GM12878 (cell line): ENCODE data around the gene PRMT2. TPM values are rescaled to one million over a fixed set of nuclear protein-coding genes. Genes with fewer than 3 reads are reported as not detected.

Source experiments
- ATAC-seq: fragments of 200-7000 bp; cut with Tn5 transposase; 3 replicates; pipeline ENCODE4 v1.9.1; 2020; ENCODE audit warnings: mild to moderate bottlenecking, moderate library complexity
- BruUV-seq: library from RNA; stranded (reverse); fragments of 400-500 nt; replicated peaks from 2 replicates; lab custom pipeline; 2021; lab: Mats Ljungman, UMichigan
- CTCF ChIA-PET: fragments of 300-600 bp; sonication (Branson Sonifier 250); formaldehyde crosslinking; extraction: SDS; loops from one replicate; lab custom pipeline; 2021; ENCODE audit warnings: inconsistent platforms; lab: Yijun Ruan, JAX
- POLR2A ChIA-PET: fragments of 350-600 bp; formaldehyde crosslinking; extraction: SDS; loops from one replicate; lab custom pipeline; 2021; ENCODE audit warnings: inconsistent platforms; lab: Charles Lee
- RAD21 ChIA-PET: fragments of 300-600 bp; sonication (Branson Sonifier 250); formaldehyde crosslinking; loops from one replicate; lab custom pipeline; 2023; ENCODE audit warnings: antibody characterized with exemption; ENCODE audit not compliant: unreplicated experiment; lab: Charles Lee
- SMC1A ChIA-PET: fragments of 300-600 bp; sonication (Branson Sonifier 250); formaldehyde crosslinking; loops from one replicate; lab custom pipeline; 2023; ENCODE audit not compliant: unreplicated experiment, uncharacterized antibody; lab: Charles Lee
- DNase-seq: peaks from one replicate; pipeline ENCODE4 v3.0.0-alpha.2; 2011; ENCODE audit warnings: low read depth, low spot score
- FAIRE-seq: peaks from 3 replicates; lab custom pipeline; 2011; peaks lifted over from hg19 to GRCh38; lab: Jason Lieb, UNC
- H2AFZ ChIP-seq: 2 replicates; pipeline ENCODE4 v1.6.0; 2011; ENCODE audit warnings: low read depth, low read length, control low read depth; ENCODE audit not compliant: control insufficient read depth
- H3K27ac ChIP-seq: 2 replicates; pipeline ENCODE4 v1.5.1; 2011; ENCODE audit warnings: control low read depth; ENCODE audit not compliant: control insufficient read depth, insufficient read depth
- H3K27me3 ChIP-seq, 2 experiments: replicated peaks in 1 of 2; 2 replicates each; pipeline versions ENCODE4 v1.6.0 to v1.6.1; 2011; ENCODE audit warnings: low read length in 1 of 2; ENCODE audit not compliant: control insufficient read depth in 2 of 2, insufficient read depth in 2 of 2
- H3K36me3 ChIP-seq, 2 experiments: 2 replicates each; pipeline ENCODE4 v1.5.1; 2011; ENCODE audit warnings: low read length in 1 of 2; ENCODE audit not compliant: control insufficient read depth in 2 of 2, insufficient read depth in 2 of 2
- H3K4me1 ChIP-seq: 2 replicates; pipeline ENCODE4 v1.6.1; 2011; ENCODE audit warnings: mild to moderate bottlenecking, low read length, moderate library complexity, mixed read lengths; ENCODE audit not compliant: control insufficient read depth, insufficient read depth
- H3K4me2 ChIP-seq: 2 replicates; pipeline ENCODE4 v1.6.0; 2011; ENCODE audit warnings: control low read depth; ENCODE audit not compliant: control insufficient read depth, insufficient read depth
- H3K4me3 ChIP-seq: fragments of 200-600 bp; sonication (generic); 2 replicates; pipeline ENCODE4 v1.5.1; 2016
- H3K79me2 ChIP-seq: 2 replicates; pipeline ENCODE4 v1.6.0; 2011; ENCODE audit warnings: low read length; ENCODE audit not compliant: control insufficient read depth, insufficient read depth
- H3K9ac ChIP-seq: 2 replicates; pipeline ENCODE4 v1.8.0; 2011; ENCODE audit warnings: low read length, control low read depth, mixed read lengths; ENCODE audit not compliant: control insufficient read depth, insufficient read depth
- H3K9me3 ChIP-seq: replicated peaks from 3 replicates; pipeline ENCODE4 v1.5.1; 2011; ENCODE audit warnings: mild to moderate bottlenecking, low read length; ENCODE audit not compliant: control insufficient read depth, insufficient read depth
- H4K20me1 ChIP-seq: 2 replicates; pipeline ENCODE4 v1.6.0; 2011; ENCODE audit not compliant: control insufficient read depth, insufficient read depth
- BACH1 ChIP-seq: fragments of 450-650 bp; IDR thresholded peaks from 2 replicates; pipeline ENCODE4 v1.6.1; 2017; ENCODE audit warnings: mild to moderate bottlenecking, borderline replicate concordance
- HCFC1 ChIP-seq: fragments of 150-350 bp; IDR thresholded peaks from 2 replicates; pipeline ENCODE4 v1.6.1; 2014; ENCODE audit warnings: low read length
- HDGF ChIP-seq: fragments of 450-650 bp; IDR thresholded peaks from 2 replicates; pipeline ENCODE4 v1.6.1; 2016; ENCODE audit warnings: antibody characterized with exemption
- IKZF1 ChIP-seq: fragments of 450-650 bp; conservative IDR thresholded peaks from 2 replicates; pipeline ENCODE4 v1.6.1; 2017; ENCODE audit warnings: antibody characterized with exemption, mild to moderate bottlenecking
- IRF5 ChIP-seq: fragments of 450-650 bp; IDR thresholded peaks from 2 replicates; pipeline ENCODE4 v1.6.1; 2017; ENCODE audit warnings: borderline replicate concordance
- KAT2A ChIP-seq: conservative IDR thresholded peaks from 2 replicates; pipeline ENCODE4 v1.6.1; 2011; ENCODE audit warnings: low read depth, low read length; ENCODE audit not compliant: control insufficient read depth
- MEF2B ChIP-seq: fragments of 450-650 bp; IDR thresholded peaks from 2 replicates; pipeline ENCODE4 v1.6.1; 2018; ENCODE audit warnings: mild to moderate bottlenecking, moderate library complexity; ENCODE audit not compliant: partially characterized antibody, poor library complexity, severe bottlenecking
- MYC ChIP-seq: IDR thresholded peaks from 2 replicates; pipeline ENCODE4 v1.6.1; 2011; ENCODE audit warnings: mild to moderate bottlenecking, low read length, moderate library complexity, inconsistent platforms; ENCODE audit not compliant: insufficient read depth, insufficient replicate concordance, insufficient read length, severe bottlenecking
- PKNOX1 ChIP-seq: fragments of 450-650 bp; IDR thresholded peaks from 2 replicates; pipeline ENCODE4 v1.6.1; 2016; ENCODE audit warnings: mild to moderate bottlenecking
- PML ChIP-seq: IDR thresholded peaks from 2 replicates; pipeline ENCODE4 v1.6.1; 2012; ENCODE audit warnings: low read length, inconsistent platforms
- POLR2A ChIP-seq: IDR thresholded peaks from 2 replicates; pipeline ENCODE4 v1.6.1; 2011; ENCODE audit warnings: low read depth, mild to moderate bottlenecking, low read length
- SREBF2 ChIP-seq: IDR thresholded peaks from 2 replicates; pipeline ENCODE4 v1.6.1; 2012; ENCODE audit warnings: mild to moderate bottlenecking, low read length
- TCF3 ChIP-seq: IDR thresholded peaks from 2 replicates; pipeline ENCODE4 v1.6.1; 2012; ENCODE audit warnings: low read depth, mild to moderate bottlenecking, low read length, borderline replicate concordance; ENCODE audit not compliant: insufficient read depth
- ZNF274 ChIP-seq: IDR thresholded peaks from one replicate; pipeline ENCODE4 v1.8.0; 2011; ENCODE audit not compliant: insufficient read length, insufficient read depth
- WGBS: methylation state at CpG from one replicate; pipeline ENCODE4 v1.1.6; 2016; ENCODE audit warnings: low lambda C conversion rate; ENCODE audit not compliant: insufficient replicate concordance, insufficient coverage; ENCODE audit errors: missing lambda C conversion rate; 5-methylcytosine and 5-hydroxymethylcytosine counted together
- in situ Hi-C: fragments of 300-500 bp; cut with MboI; formaldehyde crosslinking; loops from 9 replicates; pipeline ENCODE4 v1.14.3; 2018; ENCODE audit warnings: mixed read lengths
- intact Hi-C: fragments of 100-400 bp; cut with micrococcal nuclease; formaldehyde crosslinking; loops from one replicate; pipeline ENCODE4 v1.14.2; 2022; ENCODE audit not compliant: unreplicated experiment
- polyA plus RNA-seq, 11 experiments: library from polyadenylated mRNA; depleted of rRNA in 4 of 11; unstranded in 6 of 11; stranded (reverse) in 5 of 11; fragments of >200 nt; fragmentation: Nextera tagmentation in 4 of 11; fragmentation: Illumina TruSeq in 1 of 11; extraction: Ambion mirVana in 4 of 11; extraction: Trizol in 1 of 11; gene quantifications; 1 replicate in 1 of 11; 2 replicates in 10 of 11; pipeline versions ENCODE4 v1.2.1 to v1.2.3, GENCODE V29; 2011 to 2016; ENCODE audit warnings: inconsistent platforms in 2 of 11, missing spikeins in 2 of 11, low read depth in 1 of 11
- total RNA-seq, 4 experiments: library from RNA; depleted of rRNA in 3 of 4; stranded (reverse); fragments of >200 nt in 3 of 4; fragmentation: Illumina TruSeq in 1 of 4; extraction: Trizol in 1 of 4; gene quantifications; 2 replicates each; pipeline versions ENCODE4 v1.2.1 to v1.2.3, GENCODE V29; 2013 to 2021
- TF ChIP-seq, protein P1 (sequence below): IDR thresholded peaks from 2 replicates; pipeline ENCODE4 v1.6.1; 2012; ENCODE audit warnings: low read depth, low read length, improper control_type of control experiment
- TF ChIP-seq, protein P2 (sequence below): fragments of 450-650 bp; formaldehyde crosslinking; IDR thresholded peaks from 2 replicates; pipeline ENCODE4 v1.4.0; 2022; ENCODE audit warnings: mild to moderate bottlenecking, moderate library complexity

The PRMT2 gene
- total and polyA plus RNA-seq, 10 of the 15 experiments (the other 5 are each of a cell fraction or from before 2014, with no cell fraction given), result 16.1 to 48.6 (median 36.2) TPM

- ATAC-seq, result no peak
- intact Hi-C loops (no loop called here), in situ Hi-C loops (no loop called here)
- CTCF ChIA-PET, result interaction anchor here (1.3 to 1.8 kb wide), 2 partner anchors 9 to 491 kb away, joined by 3 to 7 read pairs; no protein-coding TSS in a partner anchor
- H3K36me3 ChIP-seq, result peaks cover 0 to 7% of the 10 kb centered on the region in 2 experiments; a peak in 1 of 4 replicates
- FAIRE-seq, result no peak
- no peak overlapping the region; the same call in 1 of the 2 replicates for H2AFZ ChIP-seq
- H3K9ac ChIP-seq, result no peak overlapping the region; the same call in 1 of the 2 replicates
- peaks cover 9% of the 10 kb centered on the region for H3K79me2 ChIP-seq
- RAD21 ChIA-PET, result no interaction called here
- no TSS peak for BruUV-seq
- H3K27me3 ChIP-seq, result no peaks in the 10 kb centered on the region
- TF ChIP-seq, protein P1, sequence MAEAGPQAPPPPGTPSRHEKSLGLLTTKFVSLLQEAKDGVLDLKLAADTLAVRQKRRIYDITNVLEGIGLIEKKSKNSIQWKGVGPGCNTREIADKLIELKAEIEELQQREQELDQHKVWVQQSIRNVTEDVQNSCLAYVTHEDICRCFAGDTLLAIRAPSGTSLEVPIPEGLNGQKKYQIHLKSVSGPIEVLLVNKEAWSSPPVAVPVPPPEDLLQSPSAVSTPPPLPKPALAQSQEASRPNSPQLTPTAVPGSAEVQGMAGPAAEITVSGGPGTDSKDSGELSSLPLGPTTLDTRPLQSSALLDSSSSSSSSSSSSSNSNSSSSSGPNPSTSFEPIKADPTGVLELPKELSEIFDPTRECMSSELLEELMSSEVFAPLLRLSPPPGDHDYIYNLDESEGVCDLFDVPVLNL, result no peak
- TF ChIP-seq HDGF, result no peak
- no peak for TF ChIP-seq POLR2A
- no peak for TF ChIP-seq PKNOX1
- TF ChIP-seq PML, result 0 out of 2 replicates have a peak, but pooled peaks have one; percentile 2
- TF ChIP-seq, protein P2, sequence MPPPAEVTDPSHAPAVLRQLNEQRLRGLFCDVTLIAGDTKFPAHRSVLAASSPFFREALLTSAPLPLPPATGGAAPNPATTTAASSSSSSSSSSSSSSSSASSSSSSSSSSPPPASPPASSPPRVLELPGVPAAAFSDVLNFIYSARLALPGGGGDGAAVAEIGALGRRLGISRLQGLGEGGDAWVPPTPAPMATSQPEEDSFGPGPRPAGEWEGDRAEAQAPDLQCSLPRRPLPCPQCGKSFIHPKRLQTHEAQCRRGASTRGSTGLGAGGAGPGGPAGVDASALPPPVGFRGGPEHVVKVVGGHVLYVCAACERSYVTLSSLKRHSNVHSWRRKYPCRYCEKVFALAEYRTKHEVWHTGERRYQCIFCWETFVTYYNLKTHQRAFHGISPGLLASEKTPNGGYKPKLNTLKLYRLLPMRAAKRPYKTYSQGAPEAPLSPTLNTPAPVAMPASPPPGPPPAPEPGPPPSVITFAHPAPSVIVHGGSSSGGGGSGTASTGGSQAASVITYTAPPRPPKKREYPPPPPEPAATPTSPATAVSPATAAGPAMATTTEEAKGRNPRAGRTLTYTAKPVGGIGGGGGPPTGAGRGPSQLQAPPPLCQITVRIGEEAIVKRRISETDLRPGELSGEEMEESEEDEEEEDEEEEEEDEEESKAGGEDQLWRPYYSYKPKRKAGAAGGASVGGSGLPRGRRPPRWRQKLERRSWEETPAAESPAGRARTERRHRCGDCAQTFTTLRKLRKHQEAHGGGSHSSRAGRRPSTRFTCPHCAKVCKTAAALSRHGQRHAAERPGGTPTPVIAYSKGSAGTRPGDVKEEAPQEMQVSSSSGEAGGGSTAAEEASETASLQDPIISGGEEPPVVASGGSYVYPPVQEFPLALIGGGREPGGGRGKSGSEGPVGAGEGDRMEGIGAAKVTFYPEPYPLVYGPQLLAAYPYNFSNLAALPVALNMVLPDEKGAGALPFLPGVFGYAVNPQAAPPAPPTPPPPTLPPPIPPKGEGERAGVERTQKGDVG, result no peak
- TF ChIP-seq TCF3, result no peak
- TF ChIP-seq HCFC1, result no peak
- no peak for TF ChIP-seq KAT2A
- no peak for TF ChIP-seq ZNF274
- TF ChIP-seq IKZF1, result no peak
- TF ChIP-seq IRF5, result no peak
- no peak for TF ChIP-seq MEF2B
- TF ChIP-seq BACH1, result 0 out of 2 replicates have a peak, but pooled peaks have one; percentile 24
- no peak for TF ChIP-seq MYC
- no peak for TF ChIP-seq SREBF2
- no peak overlapping the region for H3K27ac ChIP-seq
- no peaks in the 10 kb centered on the region for H3K4me1 ChIP-seq
- SMC1A ChIA-PET, result interaction anchor here (0.7 to 1.7 kb wide), 6 partner anchors 12 to 134 kb away, joined by 3 to 6 read pairs (median 4); no protein-coding TSS in a partner anchor
- H3K4me3 ChIP-seq, result peak overlapping the region; percentile 71; the same call in 1 of the 2 replicates
- no peak for DNase-seq
- H4K20me1 ChIP-seq, result no peaks in the 10 kb centered on the region
- no peaks in the 10 kb centered on the region for H3K9me3 ChIP-seq
- WGBS, result 85% methylated on average over 8 of the region's 8 CpGs
- H3K4me2 ChIP-seq, result no peak overlapping the region; the same call in 1 of the 2 replicates
- POLR2A ChIA-PET, result interaction anchor here (0.9 to 2.7 kb wide), 3 partner anchors 10 to 175 kb away, joined by 3 to 15 read pairs (median 6); partner anchors contain the start of gene DIP2A
Measured at GRCh38 chr21:46634427-46634826, 1.0 kb upstream of the PRMT2 start.
